Astrocyte (in vitro differentiated cells and primary cell): Measurements from ENCODE around the gene CNPY3. TPM values are rescaled to one million over a fixed set of nuclear protein-coding genes. Genes with fewer than 3 reads are reported as not detected.

Source experiments
- DNase-seq: peaks from one replicate; pipeline ENCODE4 v3.0.0-alpha.2; 2010; ENCODE audit warnings: low read depth
- FAIRE-seq: peaks from 2 replicates; lab custom pipeline; 2011; peaks lifted over from hg19 to GRCh38; lab: Jason Lieb, UNC
- H2AFZ ChIP-seq: 2 replicates; pipeline ENCODE4 v1.6.0; 2012; ENCODE audit warnings: low read depth, low read length, inconsistent platforms
- H3K27ac ChIP-seq: 2 replicates; pipeline ENCODE4 v1.5.1; 2011; ENCODE audit warnings: low read depth, low read length, inconsistent platforms
- H3K27me3 ChIP-seq: 2 replicates; pipeline ENCODE4 v1.6.0; 2011; ENCODE audit warnings: low read length, inconsistent platforms; ENCODE audit not compliant: insufficient read depth
- H3K36me3 ChIP-seq: 2 replicates; pipeline ENCODE4 v1.5.1; 2011; ENCODE audit warnings: low read length, inconsistent platforms; ENCODE audit not compliant: insufficient read depth
- H3K4me1 ChIP-seq: 2 replicates; pipeline ENCODE4 v1.5.1; 2011; ENCODE audit warnings: low read length, inconsistent platforms; ENCODE audit not compliant: insufficient read depth
- H3K4me2 ChIP-seq: 2 replicates; pipeline ENCODE4 v1.6.0; 2012; ENCODE audit warnings: low read length, inconsistent platforms
- H3K4me3 ChIP-seq: 2 replicates; pipeline ENCODE4 v1.5.1; 2011; ENCODE audit warnings: low read depth, mild to moderate bottlenecking, low read length, inconsistent platforms; ENCODE audit not compliant: insufficient read depth
- H3K79me2 ChIP-seq: 2 replicates; pipeline ENCODE4 v1.6.0; 2012; ENCODE audit warnings: mild to moderate bottlenecking, low read length, inconsistent platforms; ENCODE audit not compliant: insufficient read depth
- H3K9ac ChIP-seq: 2 replicates; pipeline ENCODE4 v1.6.0; 2012; ENCODE audit warnings: mild to moderate bottlenecking, low read length, inconsistent platforms
- H3K9me3 ChIP-seq: 2 replicates; pipeline ENCODE4 v1.5.1; 2012; ENCODE audit warnings: low read depth, mild to moderate bottlenecking, low read length, inconsistent platforms; ENCODE audit not compliant: insufficient read depth
- H4K20me1 ChIP-seq: 2 replicates; pipeline ENCODE4 v1.6.0; 2012; ENCODE audit warnings: low read length, inconsistent platforms; ENCODE audit not compliant: insufficient read depth
- H3K27ac Mint-ChIP-seq: one replicate; pipeline ENCODE4 v1.8.0; 2021; ENCODE audit warnings: mild to moderate bottlenecking, mixed read lengths; ENCODE audit not compliant: unreplicated experiment
- H3K27me3 Mint-ChIP-seq: one replicate; pipeline ENCODE4 v1.8.0; 2021; ENCODE audit warnings: low read depth, mixed read lengths; ENCODE audit not compliant: unreplicated experiment
- H3K36me3 Mint-ChIP-seq: one replicate; pipeline ENCODE4 v1.8.0; 2021; ENCODE audit warnings: low read depth, mixed read lengths; ENCODE audit not compliant: unreplicated experiment
- H3K4me1 Mint-ChIP-seq: one replicate; pipeline ENCODE4 v1.8.0; 2021; ENCODE audit warnings: low read depth, mixed read lengths; ENCODE audit not compliant: unreplicated experiment
- H3K4me3 Mint-ChIP-seq: one replicate; pipeline ENCODE4 v1.8.0; 2021; ENCODE audit warnings: mild to moderate bottlenecking, moderate library complexity, mixed read lengths; ENCODE audit not compliant: unreplicated experiment
- H3K9me3 Mint-ChIP-seq: one replicate; pipeline ENCODE4 v1.8.0; 2021; ENCODE audit warnings: mild to moderate bottlenecking, mixed read lengths; ENCODE audit not compliant: unreplicated experiment
- CTCF ChIP-seq: IDR thresholded peaks from 2 replicates; pipeline ENCODE4 v1.5.1; 2011; ENCODE audit warnings: low read depth, mild to moderate bottlenecking, inconsistent platforms, low read length, moderate library complexity; ENCODE audit not compliant: insufficient read depth
- EZH2 ChIP-seq: IDR thresholded peaks from 2 replicates; pipeline ENCODE4 v1.6.1; 2012; ENCODE audit warnings: mild to moderate bottlenecking, low read length, inconsistent platforms; ENCODE audit not compliant: insufficient read depth
- total RNA-seq: library from RNA; stranded (reverse); gene quantifications from 2 replicates; pipeline ENCODE4 v1.2.1, GENCODE V29; 2021

Gene CNPY3
- total RNA-seq, 1 donor from 2014 or later, result 37.4 TPM

GRCh38 chr6:42935322-42935721 is 6.0 kb downstream of the CNPY3 start:
- H3K79me2 ChIP-seq, result peaks cover 51% of the 10 kb centered on the region
- H2AFZ ChIP-seq, result no peak overlapping the region
- Mint-ChIP-seq H3K27ac (no peak overlapping the region), H3K27me3 (no peaks in the 10 kb centered on the region), H3K4me3 (no peak overlapping the region), H3K4me1 (peaks cover 4% of the 10 kb centered on the region), H3K36me3 (peaks cover 20% of the 10 kb centered on the region), H3K9me3 (no peaks in the 10 kb centered on the region)
- no peak for FAIRE-seq
- H3K4me3 ChIP-seq, result no peak overlapping the region
- no peaks in the 10 kb centered on the region for H3K27me3 ChIP-seq
- no peak overlapping the region for H3K4me2 ChIP-seq
- H3K27ac ChIP-seq, result no peak overlapping the region
- no peak for DNase-seq
- peaks cover 10% of the 10 kb centered on the region for H3K4me1 ChIP-seq
- TF ChIP-seq CTCF (no peak), EZH2 (no peak)
- peaks cover 19% of the 10 kb centered on the region for H3K36me3 ChIP-seq
- peaks cover 29% of the 10 kb centered on the region for H4K20me1 ChIP-seq
- H3K9ac ChIP-seq, result no peak overlapping the region
- no peaks in the 10 kb centered on the region for H3K9me3 ChIP-seq

- H3K9ac ChIP-seq, result no peak overlapping the region
- peaks cover 20% of the 10 kb centered on the region for H3K36me3 ChIP-seq
- Mint-ChIP-seq H3K27ac (no peak overlapping the region), H3K9me3 (no peaks in the 10 kb centered on the region), H3K4me1 (peaks cover 4% of the 10 kb centered on the region), H3K36me3 (peaks cover 23% of the 10 kb centered on the region), H3K27me3 (no peaks in the 10 kb centered on the region), H3K4me3 (no peak overlapping the region)
- no peak overlapping the region for H3K4me3 ChIP-seq
- H2AFZ ChIP-seq, result no peak overlapping the region
- no peak for FAIRE-seq
- peaks cover 29% of the 10 kb centered on the region for H4K20me1 ChIP-seq
- DNase-seq, result no peak
- H3K4me2 ChIP-seq, result no peak overlapping the region
- no peak overlapping the region for H3K27ac ChIP-seq
- TF ChIP-seq CTCF, result no peak
- no peak for TF ChIP-seq EZH2
- peaks cover 40% of the 10 kb centered on the region for H3K79me2 ChIP-seq
- no peaks in the 10 kb centered on the region for H3K27me3 ChIP-seq
- peaks cover 1% of the 10 kb centered on the region for H3K4me1 ChIP-seq
- no peaks in the 10 kb centered on the region for H3K9me3 ChIP-seq
These were observed 7.1 kb downstream of the CNPY3 start for GRCh38 chr6:42936398-42936797.

- no peaks in the 10 kb centered on the region for H3K4me1 ChIP-seq
- peaks cover 27% of the 10 kb centered on the region for H3K79me2 ChIP-seq
- no peak for TF ChIP-seq EZH2
- TF ChIP-seq CTCF, result no peak
- no peak overlapping the region for H2AFZ ChIP-seq
- H3K27ac ChIP-seq, result no peak overlapping the region
- FAIRE-seq (no peak), DNase-seq (no peak)
- Mint-ChIP-seq H3K9me3 (no peaks in the 10 kb centered on the region), H3K36me3 (peaks cover 23% of the 10 kb centered on the region), H3K27me3 (no peaks in the 10 kb centered on the region), H3K4me1 (no peaks in the 10 kb centered on the region), H3K4me3 (no peak overlapping the region), H3K27ac (no peak overlapping the region)
- H4K20me1 ChIP-seq, result peaks cover 22% of the 10 kb centered on the region
- H3K27me3 ChIP-seq, result no peaks in the 10 kb centered on the region
- H3K9ac ChIP-seq, result no peak overlapping the region
- H3K9me3 ChIP-seq, result no peaks in the 10 kb centered on the region
- H3K4me2 ChIP-seq, result no peak overlapping the region
- peaks cover 21% of the 10 kb centered on the region for H3K36me3 ChIP-seq
- no peak overlapping the region for H3K4me3 ChIP-seq
These were observed 8.5 kb downstream of the CNPY3 start for GRCh38 chr6:42937548-42938427.
